GM12891 (cell line): ENCODE results near the gene POLR1A.
A peak's percentile ranks its signal among the peaks of the same experiment; 100 is the strongest.

Experiments
- PAX5 ChIP-seq: IDR thresholded peaks from 2 replicates; pipeline ENCODE4 v1.6.1; 2011; ENCODE audit warnings: low read length, moderate library complexity, mild to moderate bottlenecking; ENCODE audit not compliant: insufficient read depth, severe bottlenecking
- POLR2A ChIP-seq: IDR thresholded peaks from 2 replicates; pipeline ENCODE4 v1.6.1; 2011; ENCODE audit warnings: low read depth, low read length, control low read depth
- POLR2AphosphoS5 ChIP-seq: IDR thresholded peaks from 2 replicates; pipeline ENCODE4 v1.6.1; 2011; ENCODE audit warnings: low read depth, low read length, control low read depth
- POU2F2 ChIP-seq: IDR thresholded peaks from 2 replicates; pipeline ENCODE4 v1.6.1; 2011; ENCODE audit warnings: low read depth, mild to moderate bottlenecking, control low read depth, low read length, moderate library complexity
- SPI1 ChIP-seq: IDR thresholded peaks from 2 replicates; pipeline ENCODE4 v1.6.1; 2011; ENCODE audit warnings: low read depth, low read length, control low read depth
- TAF1 ChIP-seq: IDR thresholded peaks from 2 replicates; pipeline ENCODE4 v1.6.1; 2011; ENCODE audit warnings: low read depth, low read length, control low read depth

- no peak for TF ChIP-seq POLR2A
- no peak for TF ChIP-seq TAF1
- no peak for TF ChIP-seq POLR2AphosphoS5
- peak; percentile 86 for TF ChIP-seq SPI1
- TF ChIP-seq PAX5, result no peak
- no peak for TF ChIP-seq POU2F2
Observed at GRCh38 chr2:86072271-86072858, 33.3 kb downstream of the POLR1A start.
